ENCODE measurements around the gene FHIT. TPM values are rescaled to one million over a fixed set of nuclear protein-coding genes. Genes with fewer than 3 reads are reported as not detected.

Gene FHIT
- total and polyA plus RNA-seq, 4 donors = 2.1 to 14.7 (median 6.6) TPM

- TF ChIP-seq YY1 (IDR thresholded peaks at IDR 0.05) = no peak
- no peak for TF ChIP-seq CTCF (IDR thresholded peaks at IDR 0.05; ENCODE audit: low read depth, low read length, missing input control)
- TF ChIP-seq HNF4G (IDR thresholded peaks at IDR 0.05) = no peak
- no peak for TF ChIP-seq JUND (IDR thresholded peaks at IDR 0.05)
- 83% methylated on average over 4 of the region's 4 CpGs for WGBS
- no peaks in the 10 kb centered on the region for H3K4me1 ChIP-seq (ENCODE audit: control insufficient read depth in 4 of 4, insufficient read depth in 4 of 4, low read length in 3 of 4)
- no peak overlapping the region for H3K4me3 ChIP-seq (ENCODE audit: low read depth in 1 of 3, low read length in 3 of 3)
- no peak overlapping the region for H3K9ac ChIP-seq (ENCODE audit: low read depth in 1 of 2, low read length in 2 of 2)
- H3K9me3 ChIP-seq (ENCODE audit: control insufficient read depth in 4 of 4, low read length in 3 of 4) = no peaks in the 10 kb centered on the region
- no peak for DNase-seq (ENCODE audit: low spot score)
- H3K27ac ChIP-seq (ENCODE audit: low read depth in 1 of 2, low read length in 2 of 2) = no peak overlapping the region
- no peaks in the 10 kb centered on the region for H3K27me3 ChIP-seq (ENCODE audit: control insufficient read depth in 4 of 4, insufficient read depth in 4 of 4, low read length in 3 of 4)
- H3K36me3 ChIP-seq (ENCODE audit: control insufficient read depth in 4 of 4, insufficient read depth in 3 of 4, low read depth in 1 of 4, low read length in 3 of 4) = no peaks in the 10 kb centered on the region
These were observed 1520.7 kb downstream of the FHIT start for GRCh38 chr3:59730591-59730990.

DNA sequence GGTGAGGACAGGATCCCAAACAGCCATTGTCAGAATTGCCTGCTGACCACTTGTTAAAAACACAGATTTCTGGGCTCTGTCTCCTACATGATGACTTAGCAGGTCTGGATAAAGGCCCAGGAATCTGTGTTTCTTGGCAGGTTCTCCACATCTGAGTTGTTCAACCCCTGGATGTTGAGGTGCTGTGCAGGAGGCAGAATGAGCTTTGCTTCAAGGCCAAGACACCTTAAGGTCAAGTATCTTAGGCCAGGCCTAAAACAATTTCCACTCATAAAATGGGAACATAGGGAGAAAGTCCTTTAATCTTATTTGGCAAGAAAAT, 1522.7 kb downstream of the FHIT start:
- H3K36me3 ChIP-seq (ENCODE audit: control insufficient read depth in 4 of 4, insufficient read depth in 3 of 4, low read depth in 1 of 4, low read length in 3 of 4) = no peaks in the 10 kb centered on the region
- no peak for TF ChIP-seq EGR1 (IDR thresholded peaks at IDR 0.05; ENCODE audit: low read depth in 2 of 2)
- no peak for TF ChIP-seq GABPA (IDR thresholded peaks at IDR 0.05 in 1 of 2, conservative IDR thresholded peaks at IDR 0.05 in 1 of 2)
- no peak for TF ChIP-seq RXRA (IDR thresholded peaks at IDR 0.05)
- no peak for TF ChIP-seq HNF4G (IDR thresholded peaks at IDR 0.05)
- TF ChIP-seq, protein P1, sequence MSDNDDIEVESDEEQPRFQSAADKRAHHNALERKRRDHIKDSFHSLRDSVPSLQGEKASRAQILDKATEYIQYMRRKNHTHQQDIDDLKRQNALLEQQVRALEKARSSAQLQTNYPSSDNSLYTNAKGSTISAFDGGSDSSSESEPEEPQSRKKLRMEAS (IDR thresholded peaks at IDR 0.05) = no peak
- no peak for TF ChIP-seq NR2F2 (IDR thresholded peaks at IDR 0.05)
- no peak for TF ChIP-seq JUND (IDR thresholded peaks at IDR 0.05)
- TF ChIP-seq, protein P2, sequence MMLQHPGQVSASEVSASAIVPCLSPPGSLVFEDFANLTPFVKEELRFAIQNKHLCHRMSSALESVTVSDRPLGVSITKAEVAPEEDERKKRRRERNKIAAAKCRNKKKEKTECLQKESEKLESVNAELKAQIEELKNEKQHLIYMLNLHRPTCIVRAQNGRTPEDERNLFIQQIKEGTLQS (IDR thresholded peaks at IDR 0.05) = no peak
- TF ChIP-seq, protein P3, sequence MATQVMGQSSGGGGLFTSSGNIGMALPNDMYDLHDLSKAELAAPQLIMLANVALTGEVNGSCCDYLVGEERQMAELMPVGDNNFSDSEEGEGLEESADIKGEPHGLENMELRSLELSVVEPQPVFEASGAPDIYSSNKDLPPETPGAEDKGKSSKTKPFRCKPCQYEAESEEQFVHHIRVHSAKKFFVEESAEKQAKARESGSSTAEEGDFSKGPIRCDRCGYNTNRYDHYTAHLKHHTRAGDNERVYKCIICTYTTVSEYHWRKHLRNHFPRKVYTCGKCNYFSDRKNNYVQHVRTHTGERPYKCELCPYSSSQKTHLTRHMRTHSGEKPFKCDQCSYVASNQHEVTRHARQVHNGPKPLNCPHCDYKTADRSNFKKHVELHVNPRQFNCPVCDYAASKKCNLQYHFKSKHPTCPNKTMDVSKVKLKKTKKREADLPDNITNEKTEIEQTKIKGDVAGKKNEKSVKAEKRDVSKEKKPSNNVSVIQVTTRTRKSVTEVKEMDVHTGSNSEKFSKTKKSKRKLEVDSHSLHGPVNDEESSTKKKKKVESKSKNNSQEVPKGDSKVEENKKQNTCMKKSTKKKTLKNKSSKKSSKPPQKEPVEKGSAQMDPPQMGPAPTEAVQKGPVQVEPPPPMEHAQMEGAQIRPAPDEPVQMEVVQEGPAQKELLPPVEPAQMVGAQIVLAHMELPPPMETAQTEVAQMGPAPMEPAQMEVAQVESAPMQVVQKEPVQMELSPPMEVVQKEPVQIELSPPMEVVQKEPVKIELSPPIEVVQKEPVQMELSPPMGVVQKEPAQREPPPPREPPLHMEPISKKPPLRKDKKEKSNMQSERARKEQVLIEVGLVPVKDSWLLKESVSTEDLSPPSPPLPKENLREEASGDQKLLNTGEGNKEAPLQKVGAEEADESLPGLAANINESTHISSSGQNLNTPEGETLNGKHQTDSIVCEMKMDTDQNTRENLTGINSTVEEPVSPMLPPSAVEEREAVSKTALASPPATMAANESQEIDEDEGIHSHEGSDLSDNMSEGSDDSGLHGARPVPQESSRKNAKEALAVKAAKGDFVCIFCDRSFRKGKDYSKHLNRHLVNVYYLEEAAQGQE (IDR thresholded peaks at IDR 0.05) = no peak
- TF ChIP-seq HNF4A (conservative IDR thresholded peaks at IDR 0.05) = no peak
- no peak for TF ChIP-seq RAD21 (IDR thresholded peaks at IDR 0.05)
- TF ChIP-seq YY1 (IDR thresholded peaks at IDR 0.05) = no peak
- TF ChIP-seq, protein P4, sequence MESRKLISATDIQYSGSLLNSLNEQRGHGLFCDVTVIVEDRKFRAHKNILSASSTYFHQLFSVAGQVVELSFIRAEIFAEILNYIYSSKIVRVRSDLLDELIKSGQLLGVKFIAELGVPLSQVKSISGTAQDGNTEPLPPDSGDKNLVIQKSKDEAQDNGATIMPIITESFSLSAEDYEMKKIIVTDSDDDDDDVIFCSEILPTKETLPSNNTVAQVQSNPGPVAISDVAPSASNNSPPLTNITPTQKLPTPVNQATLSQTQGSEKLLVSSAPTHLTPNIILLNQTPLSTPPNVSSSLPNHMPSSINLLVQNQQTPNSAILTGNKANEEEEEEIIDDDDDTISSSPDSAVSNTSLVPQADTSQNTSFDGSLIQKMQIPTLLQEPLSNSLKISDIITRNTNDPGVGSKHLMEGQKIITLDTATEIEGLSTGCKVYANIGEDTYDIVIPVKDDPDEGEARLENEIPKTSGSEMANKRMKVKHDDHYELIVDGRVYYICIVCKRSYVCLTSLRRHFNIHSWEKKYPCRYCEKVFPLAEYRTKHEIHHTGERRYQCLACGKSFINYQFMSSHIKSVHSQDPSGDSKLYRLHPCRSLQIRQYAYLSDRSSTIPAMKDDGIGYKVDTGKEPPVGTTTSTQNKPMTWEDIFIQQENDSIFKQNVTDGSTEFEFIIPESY (IDR thresholded peaks at IDR 0.05) = no peak
- TF ChIP-seq SP1 (IDR thresholded peaks at IDR 0.05) = no peak
- no peak for TF ChIP-seq FOXA1 (IDR thresholded peaks at IDR 0.05)

More for the DNA sequence above, 1522.7 kb downstream of the FHIT start:
- no peak for DNase-seq (ENCODE audit: low spot score)
- H3K9ac ChIP-seq (ENCODE audit: low read depth in 1 of 2, low read length in 2 of 2) = no peak overlapping the region
- no peaks in the 10 kb centered on the region for H3K9me3 ChIP-seq (ENCODE audit: control insufficient read depth in 4 of 4, low read length in 3 of 4)
- H3K4me3 ChIP-seq (ENCODE audit: low read depth in 1 of 3, low read length in 3 of 3) = no peak overlapping the region
- H3K27me3 ChIP-seq (ENCODE audit: control insufficient read depth in 4 of 4, insufficient read depth in 4 of 4, low read length in 3 of 4) = no peaks in the 10 kb centered on the region
- no peak overlapping the region for H3K27ac ChIP-seq (ENCODE audit: low read depth in 1 of 2, low read length in 2 of 2)
- H3K4me1 ChIP-seq (ENCODE audit: control insufficient read depth in 4 of 4, insufficient read depth in 4 of 4, low read length in 3 of 4) = no peaks in the 10 kb centered on the region

All from liver (tissue), 9 donors.